Measurements from ENCODE around the gene RANBP17.

- TF ChIP-seq CTCF (IDR thresholded peaks at IDR 0.05) (no peak), POLR2A (IDR thresholded peaks at IDR 0.05) (no peak), POLR2AphosphoS5 (IDR thresholded peaks at IDR 0.05) (no peak), EP300 (IDR thresholded peaks at IDR 0.05; ENCODE audit: low read depth) (no peak)
These were observed 387.6 kb downstream of the RANBP17 start for GRCh38 chr5:171249460-171249859.
